H1 (cell line): ENCODE measurements around the gene TMEM92. TPM values are rescaled to one million over a fixed set of nuclear protein-coding genes. Genes with fewer than 3 reads are reported as not detected.

Experiments used
- CTCF ChIA-PET: fragments of 300-600 bp; sonication (Branson Sonifier 250); formaldehyde crosslinking; loops from one replicate; lab custom pipeline; 2021; ENCODE audit not compliant: partially characterized antibody; lab: Charles Lee
- POLR2A ChIA-PET: fragments of 300-600 bp; sonication (Branson Sonifier 250); formaldehyde crosslinking; loops from one replicate; lab custom pipeline; 2021; ENCODE audit warnings: inconsistent platforms; ENCODE audit not compliant: partially characterized antibody; lab: Charles Lee
- DNase-seq, 2 experiments: peaks; one replicate each; pipeline versions ENCODE4 v3.0.0 to v3.0.0-alpha.2; 2010 to 2022; ENCODE audit warnings: low spot score in 2 of 2, low read depth in 1 of 2, mixed read lengths in 1 of 2
- FAIRE-seq: peaks from 2 replicates; lab custom pipeline; 2011; peaks lifted over from hg19 to GRCh38; lab: Jason Lieb, UNC
- H2AFZ ChIP-seq: 2 replicates; pipeline ENCODE4 v1.8.1; 2012; ENCODE audit warnings: low read length, inconsistent platforms
- H2AK5ac ChIP-seq: 2 replicates; pipeline ENCODE4 v1.6.1; 2013; ENCODE audit warnings: low read depth, low read length
- H2BK120ac ChIP-seq: replicated peaks from 2 replicates; pipeline ENCODE3; 2013; ENCODE audit warnings: low read depth, low read length, inconsistent platforms
- H2BK12ac ChIP-seq: 2 replicates; pipeline ENCODE4 v1.6.1; 2013; ENCODE audit warnings: low read depth, low read length
- H2BK15ac ChIP-seq: 2 replicates; pipeline ENCODE4 v1.6.1; 2013; ENCODE audit warnings: low read length
- H2BK20ac ChIP-seq: 2 replicates; pipeline ENCODE4 v1.6.1; 2013; ENCODE audit warnings: low read length
- H2BK5ac ChIP-seq: 2 replicates; pipeline ENCODE4 v1.6.1; 2013; ENCODE audit warnings: low read depth, low read length
- H3K14ac ChIP-seq: 2 replicates; pipeline ENCODE4 v1.6.1; 2013; ENCODE audit warnings: inconsistent platforms; ENCODE audit not compliant: insufficient read length
- H3K18ac ChIP-seq: 2 replicates; pipeline ENCODE4 v1.6.1; 2013; ENCODE audit warnings: low read length; ENCODE audit errors: extremely low read depth
- H3K23ac ChIP-seq: 2 replicates; pipeline ENCODE4 v1.6.1; 2013; ENCODE audit warnings: inconsistent platforms; ENCODE audit not compliant: insufficient read length
- H3K23me2 ChIP-seq: 2 replicates; pipeline ENCODE4 v1.6.1; 2013; ENCODE audit warnings: low read depth, low read length
- H3K27ac ChIP-seq: 2 replicates; pipeline ENCODE4 v1.6.1; 2011; ENCODE audit warnings: low read depth, low read length, inconsistent platforms
- H3K27me3 ChIP-seq, 4 experiments: replicated peaks in 1 of 4; 1 replicate in 1 of 4; 2 replicates in 3 of 4; pipeline versions ENCODE4 v1.6.1 to v1.8.1; 2011 to 2013; ENCODE audit warnings: low read length in 3 of 4, mild to moderate bottlenecking in 3 of 4, inconsistent platforms in 2 of 4, mixed read lengths in 2 of 4, moderate library complexity in 1 of 4; ENCODE audit not compliant: control insufficient read depth in 3 of 4, insufficient read depth in 3 of 4; ENCODE audit errors: extremely low read depth in 1 of 4
- H3K36me3 ChIP-seq, 4 experiments: 2 replicates each; pipeline versions ENCODE4 v1.6.1 to v1.8.1; 2011 to 2013; ENCODE audit warnings: mild to moderate bottlenecking in 4 of 4, low read length in 3 of 4, moderate library complexity in 2 of 4, control low read depth in 1 of 4, inconsistent platforms in 1 of 4; ENCODE audit not compliant: insufficient read depth in 4 of 4, control insufficient read depth in 2 of 4
- H3K4ac ChIP-seq: replicated peaks from 2 replicates; pipeline ENCODE3; 2013; ENCODE audit warnings: low read length, low read depth, mixed read lengths, inconsistent platforms; ENCODE audit not compliant: insufficient read length
- H3K4me1 ChIP-seq, 4 experiments: replicated peaks in 1 of 4; 1 replicate in 1 of 4; 2 replicates in 3 of 4; pipeline versions ENCODE4 v1.6.1 to v1.8.1; 2011 to 2013; ENCODE audit warnings: low read length in 3 of 4, inconsistent platforms in 2 of 4, mixed read lengths in 1 of 4; ENCODE audit not compliant: insufficient read depth in 4 of 4, control insufficient read depth in 3 of 4
- H3K4me2 ChIP-seq, 2 experiments: 2 replicates each; pipeline versions ENCODE4 v1.6.1 to v1.8.1; 2011 to 2013; ENCODE audit warnings: low read depth in 2 of 2, low read length in 2 of 2, control low read depth in 1 of 2, inconsistent platforms in 1 of 2, mild to moderate bottlenecking in 1 of 2; ENCODE audit not compliant: insufficient read depth in 1 of 2
- H3K4me3 ChIP-seq, 4 experiments: fragments of 200-600, 300-600 bp in 1 of 4; sonication (generic), shearing (Covaris generic), sonication (Bioruptor Twin) in 1 of 4; 2 replicates each; pipeline versions ENCODE4 v1.5.1 to v1.8.1; 2011 to 2016; ENCODE audit warnings: low read length in 4 of 4, low read depth in 3 of 4, control low read depth in 2 of 4, inconsistent platforms in 2 of 4, mild to moderate bottlenecking in 2 of 4, mixed read lengths in 1 of 4, moderate library complexity in 1 of 4; ENCODE audit not compliant: insufficient read depth in 2 of 4; ENCODE audit errors: extremely low read depth in 1 of 4
- H3K56ac ChIP-seq: replicated peaks from 2 replicates; pipeline ENCODE3; 2013; ENCODE audit warnings: low read depth, mild to moderate bottlenecking, mixed read lengths, low read length, inconsistent platforms; ENCODE audit not compliant: insufficient read length
- H3K79me1 ChIP-seq: 2 replicates; pipeline ENCODE4 v1.6.1; 2013; ENCODE audit warnings: low read depth, low read length, control low read depth
- H3K79me2 ChIP-seq, 2 experiments: 2 replicates each; pipeline versions ENCODE4 v1.6.1 to v1.8.1; 2012 to 2013; ENCODE audit warnings: low read length in 2 of 2, mild to moderate bottlenecking in 2 of 2, inconsistent platforms in 1 of 2; ENCODE audit not compliant: insufficient read depth in 2 of 2, control insufficient read depth in 1 of 2
- H3K9ac ChIP-seq, 4 experiments: replicated peaks in 1 of 4; 1 replicate in 1 of 4; 2 replicates in 3 of 4; pipeline versions ENCODE4 v1.6.1 to v1.8.1; 2011 to 2013; ENCODE audit warnings: low read depth in 3 of 4, low read length in 3 of 4, control low read depth in 2 of 4, mild to moderate bottlenecking in 2 of 4, moderate library complexity in 2 of 4, inconsistent platforms in 1 of 4; ENCODE audit errors: extremely low read depth in 1 of 4
- H3K9me3 ChIP-seq, 2 experiments: 2 replicates each; pipeline versions ENCODE4 v1.6.1 to v1.8.1; 2012 to 2013; ENCODE audit warnings: mild to moderate bottlenecking in 2 of 2, moderate library complexity in 2 of 2, control low read depth in 1 of 2, inconsistent platforms in 1 of 2, low read depth in 1 of 2, low read length in 1 of 2, mixed read lengths in 1 of 2; ENCODE audit not compliant: insufficient read depth in 2 of 2
- H4K20me1 ChIP-seq, 2 experiments: replicated peaks in 1 of 2; 2 replicates each; pipeline versions ENCODE3 to v1.8.1; 2011 to 2013; ENCODE audit warnings: inconsistent platforms in 2 of 2, low read length in 2 of 2, mild to moderate bottlenecking in 1 of 2; ENCODE audit not compliant: insufficient read depth in 2 of 2, control insufficient read depth in 1 of 2
- H4K5ac ChIP-seq: 2 replicates; pipeline ENCODE4 v1.6.1; 2013; ENCODE audit warnings: low read length, low read depth, mixed read lengths, inconsistent platforms; ENCODE audit not compliant: insufficient read length
- H4K8ac ChIP-seq: 2 replicates; pipeline ENCODE4 v1.8.0; 2013; ENCODE audit warnings: mild to moderate bottlenecking, moderate library complexity, low read length, inconsistent platforms; ENCODE audit not compliant: insufficient read depth; ENCODE audit errors: extremely low read depth
- H4K91ac ChIP-seq: replicated peaks from 2 replicates; pipeline ENCODE3; 2013; ENCODE audit warnings: low read length, mixed read lengths, inconsistent platforms; ENCODE audit not compliant: insufficient read length
- BCL11A ChIP-seq, 2 experiments: IDR thresholded peaks; one replicate each; pipeline ENCODE4 v1.6.1; 2011; ENCODE audit warnings: low read depth in 2 of 2, low read length in 2 of 2, mild to moderate bottlenecking in 2 of 2
- CBX5 ChIP-seq: fragments of 300-800, 300-1000 bp; sonication (generic); IDR thresholded peaks from 2 replicates; pipeline ENCODE4 v1.7.1; 2016; ENCODE audit warnings: antibody characterized with exemption, low read length, low read depth
- CTBP2 ChIP-seq: IDR thresholded peaks from 2 replicates; pipeline ENCODE4 v1.7.0; 2011; ENCODE audit warnings: borderline replicate concordance, mild to moderate bottlenecking, moderate library complexity, mixed read lengths, low read length; ENCODE audit not compliant: insufficient read depth, insufficient read length
- GABPA ChIP-seq: IDR thresholded peaks from 2 replicates; pipeline ENCODE4 v1.6.1; 2011; ENCODE audit warnings: mild to moderate bottlenecking, low read length, moderate library complexity, borderline replicate concordance; ENCODE audit not compliant: insufficient read depth
- JUND ChIP-seq: IDR thresholded peaks from 2 replicates; pipeline ENCODE4 v1.6.1; 2011; ENCODE audit warnings: mild to moderate bottlenecking, improper control_type of control experiment, low read length
- KDM4A ChIP-seq: IDR thresholded peaks from one replicate; pipeline ENCODE4 v1.7.1; 2012; ENCODE audit warnings: low read depth, mild to moderate bottlenecking, moderate library complexity, low read length, inconsistent platforms; ENCODE audit not compliant: severe bottlenecking
- NANOG ChIP-seq: IDR thresholded peaks from 2 replicates; pipeline ENCODE4 v1.6.1; 2011; ENCODE audit warnings: low read length, low read depth, mild to moderate bottlenecking, inconsistent platforms; ENCODE audit not compliant: insufficient read depth, poor library complexity, severe bottlenecking
- RXRA ChIP-seq: IDR thresholded peaks from 2 replicates; pipeline ENCODE4 v1.6.1; 2011; ENCODE audit warnings: low read depth, mild to moderate bottlenecking, low read length, moderate library complexity; ENCODE audit not compliant: insufficient read depth
- SP1 ChIP-seq: IDR thresholded peaks from 2 replicates; pipeline ENCODE4 v1.6.1; 2011; ENCODE audit warnings: low read depth, low read length
- SP2 ChIP-seq: IDR thresholded peaks from 2 replicates; pipeline ENCODE4 v1.6.1; 2012; ENCODE audit warnings: mild to moderate bottlenecking, low read length, inconsistent platforms
- TBP ChIP-seq: IDR thresholded peaks from 2 replicates; pipeline ENCODE4 v1.6.1; 2011; ENCODE audit warnings: low read depth, low read length, improper control_type of control experiment
- WGBS, 2 experiments: shearing (Covaris generic) in 1 of 2; methylation state at CpG; one replicate each; pipeline versions ENCODE4 v1.1.6 to v1.1.7; 2013 to 2015; ENCODE audit warnings: low lambda C conversion rate in 2 of 2, mixed read lengths in 2 of 2, inconsistent platforms in 1 of 2, low coverage in 1 of 2, missing lambda C conversion rate in 1 of 2; ENCODE audit not compliant: insufficient replicate concordance in 2 of 2, insufficient coverage in 1 of 2, insufficient read length in 1 of 2; ENCODE audit errors: extremely low coverage in 1 of 2, missing lambda C conversion rate in 1 of 2; 5-methylcytosine and 5-hydroxymethylcytosine counted together
- polyA plus RNA-seq, 7 experiments: library from polyadenylated mRNA; depleted of rRNA in 3 of 7; stranded (reverse) in 5 of 7; unstranded in 2 of 7; fragments of >200 nt in 5 of 7; fragments of 200-250 nt in 2 of 7; gene quantifications; 1 replicate in 5 of 7; 2 replicates in 1 of 7; 4 replicates in 1 of 7; pipeline versions ENCODE4 v1.2.1 to v1.2.3, GENCODE V29; 2011 to 2013; ENCODE audit warnings: missing spikeins in 2 of 7, mixed read lengths in 2 of 7
- total RNA-seq: library from RNA; stranded (reverse); fragmentation: NEBNext Ultra II Directional; extraction: Animal tissue kit (Norgen Biotek cat#: 25700); gene quantifications from 2 replicates; pipeline ENCODE4 v1.2.1, GENCODE V29; 2021
- TF ChIP-seq, protein P1 (sequence below): IDR thresholded peaks from 2 replicates; pipeline ENCODE4 v1.6.1; 2012; ENCODE audit warnings: inconsistent platforms

The TMEM92 gene
- total and polyA plus RNA-seq, 2 of the 8 experiments (the other 6 are each of a cell fraction or from before 2014, with no cell fraction given), result 11.9 to 24.8 TPM

DNA sequence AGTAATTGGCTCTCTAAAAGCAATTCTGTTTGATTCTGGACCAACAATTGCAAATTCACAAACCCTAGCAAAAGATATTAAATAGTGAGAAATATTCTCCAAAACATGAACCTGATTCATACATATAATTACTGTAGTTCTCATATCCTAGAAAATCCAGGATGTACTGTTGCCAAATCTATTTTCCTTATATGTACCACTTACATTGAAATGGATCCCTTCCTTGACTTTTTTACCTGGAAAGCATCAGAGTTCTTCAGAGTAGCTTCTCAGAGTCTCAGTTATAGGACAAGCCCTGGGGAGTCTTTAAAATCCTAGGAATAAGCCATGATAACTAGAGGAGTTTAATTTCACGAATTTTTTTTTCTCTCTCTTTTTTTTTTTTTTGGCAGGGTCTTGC, 16.7 kb downstream of the TMEM92 start:
- Histone ChIP-seq H3K79me1 (no peaks in the 10 kb centered on the region), H3K23ac (no peak overlapping the region), H3K18ac (no peak overlapping the region), H4K5ac (no peak overlapping the region), H2BK20ac (no peak overlapping the region), H2AK5ac (no peak overlapping the region), H3K36me3 (no peaks in the 10 kb centered on the region), H3K9me3 (no peaks in the 10 kb centered on the region), H3K56ac (no peak overlapping the region), H3K14ac (no peak overlapping the region), H4K20me1 (no peaks in the 10 kb centered on the region), H2BK12ac (no peak overlapping the region), H3K27ac (no peak overlapping the region), H2AFZ (no peak overlapping the region), H2BK15ac (no peak overlapping the region), H2BK120ac (no peak overlapping the region), H3K9ac (no peak overlapping the region), H2BK5ac (no peak overlapping the region), H3K23me2 (no peaks in the 10 kb centered on the region), H3K4me2 (no peak overlapping the region), H4K91ac (no peak overlapping the region), H3K4me3 (no peak overlapping the region), H3K27me3 (no peaks in the 10 kb centered on the region; a peak in 1 of 7 replicates), H4K8ac (no peak overlapping the region), H3K79me2 (no peaks in the 10 kb centered on the region), H3K4ac (no peak overlapping the region), H3K4me1 (peaks cover 0 to 1% (median 0%) of the 10 kb centered on the region in 4 experiments; a peak in 2 of 7 replicates)
- FAIRE-seq (no peak), DNase-seq (no peak)
- no CpG with 5 or more reads among the region's 1 CpG for WGBS, 2 experiments
- ChIA-PET CTCF (interaction anchor here (0.6 to 41.5 kb wide), 8 partner anchors 8 to 197 kb away, joined by 3 to 1349 read pairs (median 7); partner anchors contain the start of genes COL1A1, SGCA and TMEM92), POLR2A (interaction anchor here (0.6 to 1.5 kb wide), 3 partner anchors 12 to 78 kb away, joined by 3 read pairs; no protein-coding TSS in a partner anchor)
- TF ChIP-seq BCL11A (IDR thresholded peaks at IDR 0.05; ENCODE audit: low read depth in 2 of 2, low read length in 2 of 2) (no peak), GABPA (no peak), RXRA (no peak), KDM4A (no peak), NANOG (no peak), TBP (no peak), CBX5 (no peak), JUND (no peak), SP1 (no peak), CTBP2 (no peak), SP2 (no peak)
- TF ChIP-seq, protein P1, sequence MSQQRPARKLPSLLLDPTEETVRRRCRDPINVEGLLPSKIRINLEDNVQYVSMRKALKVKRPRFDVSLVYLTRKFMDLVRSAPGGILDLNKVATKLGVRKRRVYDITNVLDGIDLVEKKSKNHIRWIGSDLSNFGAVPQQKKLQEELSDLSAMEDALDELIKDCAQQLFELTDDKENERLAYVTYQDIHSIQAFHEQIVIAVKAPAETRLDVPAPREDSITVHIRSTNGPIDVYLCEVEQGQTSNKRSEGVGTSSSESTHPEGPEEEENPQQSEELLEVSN, result no peak
